GM21447 (cell line): ENCODE data around the gene MBD3L2B.
"Not testable (repeated sequence)": the region's sequence is repeated elsewhere in the genome, so short reads cannot be mapped to it uniquely, and the experiment has no call there.

ENCODE experiments used
- ATAC-seq: cut with Tn5 transposase; IDR thresholded peaks from one replicate; pipeline ENCODE4 v1.9.1; 2021; ENCODE audit not compliant: unreplicated experiment

Gene MBD3L2B

DNA sequence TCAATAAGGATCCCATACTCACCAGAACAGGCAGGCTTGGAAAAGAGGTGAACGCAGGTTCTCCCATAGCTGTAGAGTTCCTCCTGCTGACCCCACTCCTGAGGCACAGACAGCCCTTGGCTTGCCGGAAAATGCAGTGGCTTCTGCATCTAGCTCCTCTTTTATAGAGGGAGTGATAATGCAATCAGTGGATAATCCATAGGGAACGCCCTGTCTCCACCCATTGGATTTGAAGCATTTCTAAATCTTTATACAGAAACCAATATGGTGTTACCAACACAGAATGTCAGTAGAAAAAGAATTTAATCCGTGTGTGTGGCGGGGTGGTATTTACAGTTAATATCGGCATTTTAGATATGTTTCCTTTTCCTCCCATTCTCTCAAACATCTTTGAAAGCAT, at the start of gene MBD3L2B:
TSS of gene MBD3L2B (minus strand) at position 101 of the 400 bp plus-strand sequence. CDS start at position 67, 34 bp downstream.
- ATAC-seq, result not testable (repeated sequence)

DNA sequence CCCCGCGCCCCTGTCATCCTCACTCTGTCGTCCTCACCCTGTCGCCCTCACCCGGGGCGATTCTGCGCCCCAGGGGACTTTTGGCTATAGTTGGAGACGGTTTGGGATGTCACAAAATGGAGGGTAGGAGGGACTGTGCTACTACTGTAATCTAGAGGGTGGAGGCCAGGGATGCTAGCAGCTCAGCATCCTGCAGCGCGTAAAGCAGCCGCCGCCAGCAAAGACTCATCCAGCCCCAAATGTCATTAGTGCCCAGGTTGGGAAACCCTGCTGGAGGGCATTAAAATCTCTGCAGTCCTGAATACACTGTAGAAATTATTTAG, 48.6 kb upstream of the MBD3L2B start:
- ATAC-seq, result peak; percentile 10

DNA sequence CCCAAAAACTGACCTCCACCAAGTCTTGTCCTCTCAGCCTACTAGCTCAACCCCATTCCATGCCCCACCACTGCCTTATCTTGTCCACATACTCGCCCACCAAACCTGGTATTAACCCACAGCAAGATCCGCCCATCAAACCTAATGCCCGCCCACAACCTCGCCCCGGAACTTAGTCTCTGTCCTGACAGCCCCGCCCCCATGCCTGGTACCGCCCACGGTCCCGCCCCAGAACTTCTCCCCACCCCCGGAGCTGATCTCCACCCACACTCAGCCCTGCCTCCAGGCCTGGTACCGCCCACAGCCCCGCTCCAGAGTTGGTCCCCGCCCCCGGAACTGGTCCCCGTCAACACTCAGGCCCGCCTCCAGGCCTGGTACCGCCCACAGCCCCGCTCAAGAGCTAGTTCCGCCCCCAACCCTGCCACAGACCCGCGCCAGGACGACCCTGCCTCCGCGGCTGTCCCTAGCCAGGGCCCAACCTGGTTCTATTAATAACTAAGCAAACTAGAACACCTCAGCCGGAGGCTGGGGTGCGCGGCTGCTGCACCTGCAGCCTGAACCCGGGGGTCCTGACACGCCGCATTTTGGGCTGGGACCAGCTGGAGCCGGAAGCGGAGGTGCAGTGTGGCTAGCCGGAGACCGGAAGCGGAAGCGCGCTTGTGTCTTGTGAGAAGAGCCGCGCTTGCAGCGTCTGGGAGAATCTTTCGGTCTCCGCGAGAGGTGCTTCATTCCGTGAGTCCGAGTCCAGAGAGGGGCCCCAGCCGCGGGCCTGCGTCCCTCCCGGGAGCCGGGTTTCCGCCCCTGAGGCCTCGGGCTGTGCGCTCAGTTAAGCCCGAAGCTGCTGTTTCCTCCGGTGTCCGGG, 48.0 kb upstream of the MBD3L2B start, which contains the start of gene ZNF557:
TSS of gene ZNF557 (plus strand) at position 662 of the 862 bp plus-strand sequence. CDS start 5,372 bp downstream, outside the sequence.
- peak; percentile 92 for ATAC-seq

DNA sequence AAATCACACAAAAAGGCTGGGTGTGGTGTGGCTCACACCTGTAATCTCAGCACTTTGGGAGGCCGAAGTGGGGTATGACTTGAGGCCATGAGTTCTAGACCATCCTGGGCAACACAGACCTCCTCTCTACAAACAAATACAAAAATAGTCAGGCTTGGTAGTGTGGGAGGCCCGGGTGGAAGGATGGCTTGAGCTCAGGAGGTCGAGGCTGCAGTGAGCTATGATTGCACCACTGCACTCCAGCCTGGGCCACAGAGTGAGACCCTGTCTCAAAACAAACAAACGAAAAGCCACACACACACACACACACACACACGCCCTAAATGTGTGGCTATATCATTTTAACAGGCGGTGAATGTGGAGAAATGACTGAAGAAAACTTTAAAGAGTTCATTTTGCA, 47.4 kb upstream of the MBD3L2B start:
- ATAC-seq, result no peak

DNA sequence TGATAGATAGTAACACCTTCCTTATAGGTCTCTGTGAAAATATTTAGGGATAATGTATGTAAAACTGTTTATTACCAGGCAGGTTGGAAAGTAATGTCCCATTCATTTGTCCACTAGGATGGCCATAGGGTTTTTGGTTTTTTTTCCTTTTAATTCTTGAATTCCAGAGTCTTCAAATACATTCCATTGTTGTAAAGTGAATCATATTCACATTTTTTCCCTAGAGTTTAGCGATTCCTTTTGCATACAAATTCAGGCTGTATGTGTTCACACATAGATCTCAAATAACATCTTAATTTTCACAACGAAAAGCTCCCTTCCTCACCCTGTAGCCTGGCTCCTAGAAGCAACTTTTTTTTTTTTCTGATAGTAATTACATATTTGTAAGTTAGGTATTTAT, 46.5 kb upstream of the MBD3L2B start:
- ATAC-seq, result no peak

DNA sequence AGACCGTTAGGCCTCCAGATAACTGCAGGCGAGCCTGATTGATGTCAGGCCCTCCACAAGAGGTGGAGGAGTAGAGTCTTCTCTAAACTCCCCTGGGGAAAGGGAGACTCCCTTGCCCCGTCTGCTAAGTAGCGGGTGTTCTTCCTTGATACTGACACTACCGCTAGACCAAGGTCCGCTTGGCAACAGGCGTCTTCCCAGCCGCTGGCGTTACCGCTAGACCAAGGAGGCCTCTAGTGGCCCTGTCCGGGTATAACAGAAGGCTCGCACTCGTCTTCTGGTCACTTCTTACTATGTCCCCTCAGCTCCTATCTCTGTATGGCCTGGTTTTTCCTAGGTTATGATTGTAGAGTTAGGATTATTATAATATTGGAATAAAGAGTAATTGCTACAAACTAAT, 45.9 kb upstream of the MBD3L2B start:
- ATAC-seq, result not testable (repeated sequence)

DNA sequence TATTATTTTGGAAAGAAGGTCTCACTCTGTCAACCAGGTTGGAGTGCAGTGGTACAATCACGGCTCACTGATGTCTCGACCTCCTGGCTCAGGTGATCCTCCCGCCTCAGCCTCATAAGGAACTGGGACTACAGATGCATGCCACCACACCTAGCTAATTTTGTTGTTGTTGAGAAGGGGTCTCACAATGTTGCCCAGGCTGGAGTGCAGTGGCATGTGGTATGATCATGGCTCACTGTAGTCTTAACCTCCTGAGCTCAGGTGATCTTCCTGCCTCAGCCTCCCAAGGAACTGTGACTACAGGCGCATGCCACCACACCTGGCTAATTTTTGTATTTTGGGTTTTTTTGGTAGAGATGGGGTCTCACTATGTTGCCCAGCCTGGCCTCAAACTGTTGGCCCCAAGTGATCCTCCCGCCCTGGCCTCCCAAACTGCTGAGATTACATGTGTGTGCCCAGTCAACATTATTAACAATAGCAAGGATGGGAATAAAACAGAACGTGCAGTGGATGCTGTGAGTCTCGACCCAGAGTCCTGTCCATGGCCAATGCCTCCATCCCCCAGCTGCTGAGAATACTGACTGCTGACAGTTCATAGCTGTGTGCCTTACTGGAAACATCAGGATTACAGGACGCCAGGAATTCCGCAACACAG, 42.7 kb upstream of the MBD3L2B start:
- ATAC-seq, result no peak

DNA sequence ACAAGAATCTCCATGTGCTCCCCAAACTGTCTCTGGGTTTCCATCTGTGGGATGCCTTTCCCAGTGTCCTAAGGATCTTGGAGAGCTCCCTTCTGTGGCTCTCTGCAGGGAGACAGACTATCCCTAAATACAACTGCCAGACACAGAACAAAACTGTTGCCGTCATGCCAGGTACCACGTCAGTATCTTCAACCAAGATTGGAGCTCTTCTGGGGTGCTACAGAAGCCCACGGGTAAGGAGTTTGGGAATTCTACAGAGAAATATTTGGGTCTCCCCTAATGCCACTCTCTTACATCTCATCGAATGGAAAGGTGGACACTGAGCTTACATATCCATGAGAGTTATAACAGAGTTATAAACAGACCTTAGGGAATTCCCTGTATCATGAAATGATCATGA, 42.1 kb upstream of the MBD3L2B start:
- no peak for ATAC-seq

DNA sequence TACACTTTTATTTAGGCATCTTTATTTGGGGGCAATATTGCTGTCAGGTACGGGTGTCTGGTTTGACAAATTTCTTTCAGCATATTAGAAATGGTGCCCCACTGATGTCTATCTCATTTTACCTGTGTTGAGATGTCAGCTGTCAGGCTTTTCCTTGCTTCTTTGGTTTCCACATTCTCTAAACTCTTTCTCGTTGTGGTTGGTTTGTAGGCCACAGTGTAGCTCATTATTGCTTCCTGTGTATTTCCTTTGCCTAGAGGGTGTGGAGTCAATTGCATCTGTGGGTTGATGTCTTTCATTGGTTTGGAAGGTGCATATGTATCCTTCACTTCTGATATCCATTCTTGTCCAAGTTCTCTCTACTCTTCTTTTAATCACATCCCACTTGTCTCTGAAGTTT, 38.7 kb upstream of the MBD3L2B start:
- ATAC-seq, result not testable (repeated sequence)

DNA sequence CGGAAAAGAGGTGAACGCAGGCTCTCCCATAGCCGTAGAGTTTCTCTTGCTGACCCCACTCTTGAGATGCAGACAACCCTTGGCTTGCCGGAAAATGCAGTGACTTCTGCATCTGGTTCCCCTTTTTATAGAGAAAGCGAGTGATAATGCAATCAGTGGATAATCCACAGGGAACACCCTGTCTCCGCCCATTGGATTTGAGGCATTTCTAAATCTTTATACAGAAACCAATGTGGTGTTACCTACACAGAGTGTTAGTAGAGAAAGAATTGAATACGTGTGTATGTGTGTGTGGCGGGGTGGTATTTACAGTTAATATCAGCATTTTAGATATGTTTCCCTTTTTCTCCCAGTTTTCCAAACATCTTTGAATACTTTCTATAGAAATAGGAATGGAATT, 37.3 kb upstream of the MBD3L2B start, which contains the start of gene MBD3L3:
TSS of gene MBD3L3 (minus strand) at position 101 of the 400 bp plus-strand sequence. CDS start at position 30, 71 bp downstream.
- ATAC-seq, result not testable (repeated sequence)

DNA sequence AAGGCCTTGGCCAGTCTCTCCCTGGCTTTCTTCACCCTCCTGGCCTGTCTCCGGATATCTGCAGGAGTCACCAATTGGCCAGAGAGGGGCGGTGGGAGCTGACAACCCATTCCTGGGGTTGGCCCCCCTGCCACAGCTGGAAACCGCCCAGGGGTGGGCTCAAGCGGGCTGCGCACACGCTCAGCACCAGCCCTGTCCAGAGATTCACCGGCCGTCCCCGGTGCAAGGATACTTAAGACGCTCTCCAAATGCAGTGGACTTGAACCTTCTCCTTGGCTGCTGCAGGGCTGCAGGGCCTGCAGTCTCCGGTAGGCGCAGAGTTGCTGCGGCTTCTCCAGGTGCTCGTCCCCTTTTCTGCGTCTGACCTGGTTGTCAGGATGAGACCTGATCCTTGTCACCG, 35.1 kb upstream of the MBD3L2B start:
- ATAC-seq, result not testable (repeated sequence)

DNA sequence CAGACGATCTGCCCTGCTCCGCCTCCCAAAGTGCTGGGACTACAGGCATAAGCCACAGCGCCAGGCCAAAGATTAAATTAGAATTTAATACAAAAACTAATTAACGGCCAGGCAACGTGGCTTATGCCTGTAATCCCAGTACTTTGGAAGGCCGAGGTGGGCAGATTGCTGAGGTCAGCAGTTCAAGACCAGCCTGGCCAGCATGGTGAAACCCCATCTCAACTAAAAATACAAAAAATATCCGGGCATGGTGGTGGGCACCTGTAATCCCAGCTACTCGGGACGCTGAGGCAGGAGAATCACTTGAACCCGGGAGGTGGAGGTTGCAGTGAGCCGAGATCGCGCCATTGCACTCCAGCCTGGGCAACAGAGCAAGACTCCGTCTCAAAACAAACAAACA, 34.4 kb upstream of the MBD3L2B start:
- not testable (repeated sequence) for ATAC-seq

DNA sequence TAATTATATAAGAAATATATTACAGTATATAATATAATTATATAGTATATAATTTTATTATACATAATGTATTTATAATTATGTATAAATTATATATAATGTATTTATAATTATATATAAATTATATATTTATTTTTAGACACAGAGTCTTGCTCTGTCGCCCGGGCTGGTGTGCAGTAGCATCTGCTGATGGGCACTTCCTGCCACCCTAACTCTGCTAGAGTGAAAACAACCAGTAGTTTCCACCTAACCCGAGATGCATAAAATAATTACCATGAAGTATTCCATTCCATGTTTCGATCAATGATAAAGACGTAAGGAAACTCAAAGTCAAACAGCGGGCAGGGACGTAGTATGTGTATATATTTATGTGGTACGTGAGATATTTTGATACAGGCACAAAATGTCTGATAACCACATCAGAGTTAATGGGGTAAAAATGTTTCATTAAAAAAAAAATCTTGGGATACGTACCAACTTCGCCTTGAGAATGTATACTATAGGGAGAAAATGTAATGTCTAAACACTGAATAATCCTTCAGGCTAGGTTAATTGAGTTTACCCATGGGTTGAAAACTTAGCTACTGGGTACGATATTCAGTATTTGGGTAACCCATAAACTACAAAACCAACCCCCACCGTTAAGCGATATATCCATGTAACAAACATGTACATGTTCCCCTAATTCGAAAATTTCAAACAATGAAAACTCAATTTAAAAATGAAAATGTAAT, 33.6 kb upstream of the MBD3L2B start:
- ATAC-seq, result not testable (repeated sequence)

DNA sequence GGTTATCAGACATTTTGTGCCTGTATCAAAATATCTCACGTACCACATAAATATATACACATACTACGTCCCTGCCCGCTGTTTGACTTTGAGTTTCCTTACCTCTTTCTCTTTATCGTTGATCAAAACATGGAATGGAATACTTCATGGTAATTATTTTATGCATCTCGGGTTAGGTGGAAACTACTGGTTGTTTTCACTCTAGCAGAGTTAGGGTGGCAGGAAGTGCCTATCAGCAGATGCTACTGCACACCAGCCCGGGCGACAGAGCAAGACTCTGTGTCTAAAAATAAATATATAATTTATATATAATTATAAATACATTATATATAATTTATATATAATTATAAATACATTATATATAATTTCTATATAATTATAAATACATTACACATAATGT, 31.7 kb upstream of the MBD3L2B start:
- ATAC-seq, result not testable (repeated sequence)

DNA sequence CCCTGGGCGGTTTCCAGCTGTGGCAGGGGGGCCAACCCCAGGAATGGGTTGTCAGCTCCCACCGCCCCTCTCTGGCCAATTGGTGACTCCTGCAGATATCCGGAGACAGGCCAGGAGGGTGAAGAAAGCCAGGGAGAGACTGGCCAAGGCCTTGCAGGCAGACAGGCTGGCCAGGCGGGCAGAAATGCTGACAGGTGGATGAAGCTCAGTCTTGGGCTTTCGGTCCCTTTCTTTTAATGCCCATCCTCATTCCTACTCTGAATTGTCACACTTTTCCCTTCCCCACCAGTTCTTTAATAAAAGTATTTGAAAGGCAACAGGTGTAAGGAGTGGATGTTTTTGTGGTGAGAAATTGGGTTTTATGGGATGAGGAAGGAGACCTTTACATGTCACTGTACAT, 30.2 kb upstream of the MBD3L2B start:
- ATAC-seq, result not testable (repeated sequence)

DNA sequence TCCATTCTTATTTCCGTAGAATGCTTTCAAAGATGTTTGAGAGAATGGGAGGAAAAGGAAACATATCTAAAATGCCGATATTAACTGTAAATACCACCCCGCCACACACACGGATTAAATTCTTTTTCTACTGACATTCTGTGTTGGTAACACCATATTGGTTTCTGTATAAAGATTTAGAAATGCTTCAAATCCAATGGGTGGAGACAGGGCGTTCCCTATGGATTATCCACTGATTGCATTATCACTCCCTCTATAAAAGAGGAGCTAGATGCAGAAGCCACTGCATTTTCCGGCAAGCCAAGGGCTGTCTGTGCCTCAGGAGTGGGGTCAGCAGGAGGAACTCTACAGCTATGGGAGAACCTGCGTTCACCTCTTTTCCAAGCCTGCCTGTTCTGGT, 27.8 kb upstream of the MBD3L2B start, which contains the start of gene MBD3L2:
TSS of gene MBD3L2 (plus strand) at position 301 of the 400 bp plus-strand sequence. CDS start at position 354, 53 bp downstream.
- ATAC-seq, result not testable (repeated sequence)

DNA sequence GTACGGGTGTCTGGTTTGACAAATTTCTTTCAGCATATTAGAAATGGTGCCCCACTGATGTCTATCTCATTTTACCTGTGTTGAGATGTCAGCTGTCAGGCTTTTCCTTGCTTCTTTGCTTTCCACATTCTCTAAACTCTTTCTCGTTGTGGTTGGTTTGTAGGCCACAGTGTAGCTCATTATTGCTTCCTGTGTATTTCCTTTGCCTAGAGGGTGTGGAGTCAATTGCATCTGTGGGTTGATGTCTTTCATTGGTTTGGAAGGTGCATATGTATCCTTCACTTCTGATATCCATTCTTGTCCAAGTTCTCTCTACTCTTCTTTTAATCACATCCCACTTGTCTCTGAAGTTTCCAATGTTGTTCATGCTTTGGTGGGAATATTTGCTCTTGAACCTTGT, 20.3 kb upstream of the MBD3L2B start:
- not testable (repeated sequence) for ATAC-seq

DNA sequence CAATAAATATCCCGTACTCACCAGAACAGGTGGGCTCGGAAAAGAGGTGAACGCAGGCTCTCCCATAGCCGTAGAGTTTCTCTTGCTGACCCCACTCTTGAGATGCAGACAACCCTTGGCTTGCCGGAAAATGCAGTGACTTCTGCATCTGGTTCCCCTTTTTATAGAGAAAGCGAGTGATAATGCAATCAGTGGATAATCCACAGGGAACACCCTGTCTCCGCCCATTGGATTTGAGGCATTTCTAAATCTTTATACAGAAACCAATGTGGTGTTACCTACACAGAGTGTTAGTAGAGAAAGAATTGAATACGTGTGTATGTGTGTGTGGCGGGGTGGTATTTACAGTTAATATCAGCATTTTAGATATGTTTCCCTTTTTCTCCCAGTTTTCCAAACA, 18.8 kb upstream of the MBD3L2B start, which contains the start of gene MBD3L4:
TSS of gene MBD3L4 (minus strand) at position 101 of the 400 bp plus-strand sequence. CDS start at position 66, 35 bp downstream.
- ATAC-seq, result not testable (repeated sequence)

DNA sequence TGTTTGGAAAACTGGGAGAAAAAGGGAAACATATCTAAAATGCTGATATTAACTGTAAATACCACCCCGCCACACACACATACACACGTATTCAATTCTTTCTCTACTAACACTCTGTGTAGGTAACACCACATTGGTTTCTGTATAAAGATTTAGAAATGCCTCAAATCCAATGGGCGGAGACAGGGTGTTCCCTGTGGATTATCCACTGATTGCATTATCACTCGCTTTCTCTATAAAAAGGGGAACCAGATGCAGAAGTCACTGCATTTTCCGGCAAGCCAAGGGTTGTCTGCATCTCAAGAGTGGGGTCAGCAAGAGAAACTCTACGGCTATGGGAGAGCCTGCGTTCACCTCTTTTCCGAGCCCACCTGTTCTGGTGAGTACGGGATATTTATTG, 9.0 kb upstream of the MBD3L2B start, which contains the start of gene MBD3L5:
TSS of gene MBD3L5 (plus strand) at position 301 of the 400 bp plus-strand sequence. CDS start at position 335, 34 bp downstream.
- not testable (repeated sequence) for ATAC-seq

DNA sequence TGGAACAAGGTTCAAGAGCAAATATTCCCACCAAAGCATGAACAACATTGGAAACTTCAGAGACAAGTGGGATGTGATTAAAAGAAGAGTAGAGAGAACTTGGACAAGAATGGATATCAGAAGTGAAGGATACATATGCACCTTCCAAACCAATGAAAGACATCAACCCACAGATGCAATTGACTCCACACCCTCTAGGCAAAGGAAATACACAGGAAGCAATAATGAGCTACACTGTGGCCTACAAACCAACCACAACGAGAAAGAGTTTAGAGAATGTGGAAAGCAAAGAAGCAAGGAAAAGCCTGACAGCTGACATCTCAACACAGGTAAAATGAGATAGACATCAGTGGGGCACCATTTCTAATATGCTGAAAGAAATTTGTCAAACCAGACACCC, 7.6 kb upstream of the MBD3L2B start:
- not testable (repeated sequence) for ATAC-seq

DNA sequence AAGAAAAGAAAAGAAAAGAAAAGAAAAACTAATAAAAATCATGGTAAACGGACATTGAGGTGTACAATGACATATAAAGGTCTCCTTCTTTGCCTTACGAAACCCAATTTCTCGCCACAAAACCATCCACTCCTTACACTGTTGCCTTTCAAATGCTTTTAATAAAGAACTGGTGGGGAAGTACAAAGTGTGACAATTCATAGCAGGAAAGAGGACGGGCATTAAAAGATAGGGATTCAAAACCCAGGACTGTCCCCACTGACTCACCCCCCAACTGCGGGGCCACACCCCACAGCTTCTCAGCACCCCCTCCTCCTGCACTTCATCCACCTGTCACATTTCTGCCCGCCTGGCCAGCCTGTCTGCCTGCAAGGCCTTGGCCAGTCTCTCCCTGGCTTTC, 2.4 kb downstream of the MBD3L2B start:
- no peak for ATAC-seq
